A549 (cell line): ENCODE data around the gene TNNI3K. TPM values are rescaled to one million over a fixed set of nuclear protein-coding genes. Genes with fewer than 3 reads are reported as not detected.

Experiments used
- ATAC-seq, 2 experiments: fragments of 200-7000 bp in 1 of 2; fragments of >200 bp in 1 of 2; cut with Nextera tagmentation in 1 of 2; cut with Tn5 transposase in 1 of 2; 3 replicates each; pipeline versions ENCODE4 v1.8.0 to v1.9.1; 2018 to 2020; ENCODE audit warnings: mild to moderate bottlenecking in 1 of 2, moderate library complexity in 1 of 2
- CTCF ChIA-PET: fragments of 300-600 bp; sonication (Branson Sonifier 250); formaldehyde crosslinking; extraction: SDS; loops from one replicate; lab custom pipeline; 2021; ENCODE audit warnings: antibody characterized with exemption, inconsistent platforms; lab: Yijun Ruan, JAX
- POLR2A ChIA-PET: fragments of 350-600 bp; formaldehyde crosslinking; extraction: SDS; loops from one replicate; lab custom pipeline; 2021; ENCODE audit warnings: antibody characterized with exemption, inconsistent platforms; lab: Yijun Ruan, JAX
- DNase-seq, 2 experiments: peaks; one replicate each; pipeline versions ENCODE4 v3.0.0 to v3.0.0-alpha.2; 2011 to 2016; ENCODE audit warnings: low read depth in 1 of 2, low spot score in 1 of 2
- FAIRE-seq: peaks from 2 replicates; lab custom pipeline; 2011; peaks lifted over from hg19 to GRCh38; lab: Jason Lieb, UNC
- H3K27ac ChIP-seq, 2 experiments: fragments of >200 bp; sonication (Bioruptor Twin); formaldehyde crosslinking; 3 replicates each; pipeline ENCODE4 v1.5.1; 2016 to 2017
- H3K4me1 ChIP-seq: fragments of >200 bp; sonication (Bioruptor Twin); formaldehyde crosslinking; 3 replicates; pipeline ENCODE4 v1.6.1; 2016
- H3K4me2 ChIP-seq: fragments of >200 bp; sonication (Bioruptor Twin); formaldehyde crosslinking; 3 replicates; pipeline ENCODE4 v1.6.1; 2016
- H3K4me3 ChIP-seq: fragments of >200 bp; sonication (Bioruptor Twin); formaldehyde crosslinking; 3 replicates; pipeline ENCODE4 v1.5.1; 2016
- H3K9me3 ChIP-seq: fragments of >200 bp; sonication (Bioruptor Twin); formaldehyde crosslinking; 3 replicates; pipeline ENCODE4 v1.6.1; 2016
- CBX8 ChIP-seq: fragments of 200-600 bp; sonication (generic); IDR thresholded peaks from 2 replicates; pipeline ENCODE4 v1.6.1; 2016
- CHD4 ChIP-seq: fragments of 200-600 bp; sonication (generic); IDR thresholded peaks from 2 replicates; pipeline ENCODE4 v1.6.1; 2016; ENCODE audit warnings: antibody characterized with exemption, mild to moderate bottlenecking, borderline replicate concordance
- EHMT2 ChIP-seq: fragments of 200-600 bp; sonication (generic); IDR thresholded peaks from 2 replicates; pipeline ENCODE4 v1.6.1; 2016; ENCODE audit warnings: antibody characterized with exemption, low read depth, mild to moderate bottlenecking, moderate library complexity
- EP300 ChIP-seq, 2 experiments: fragments of >200 bp; sonication (Bioruptor Twin); formaldehyde crosslinking; IDR thresholded peaks; 2 replicates in 1 of 2; 3 replicates in 1 of 2; pipeline ENCODE4 v1.6.1; 2016 to 2017
- ESRRA ChIP-seq: fragments of 150-350 bp; IDR thresholded peaks from 2 replicates; pipeline ENCODE4 v1.6.1; 2014; ENCODE audit warnings: mild to moderate bottlenecking, low read length, borderline replicate concordance
- FOXS1 ChIP-seq: fragments of 250-450 bp; sonication (Bioruptor Pico); IDR thresholded peaks from 2 replicates; pipeline ENCODE4 v1.5.0; 2020; ENCODE audit warnings: mild to moderate bottlenecking, moderate library complexity
- HDAC2 ChIP-seq: fragments of 200-600 bp; sonication (generic); IDR thresholded peaks from 2 replicates; pipeline ENCODE4 v1.6.1; 2016
- HEYL ChIP-seq: fragments of 250-450 bp; sonication (Bioruptor Pico); IDR thresholded peaks from 2 replicates; pipeline ENCODE4 v1.8.0; 2021; ENCODE audit warnings: mild to moderate bottlenecking, moderate library complexity
- HOXA7 ChIP-seq: fragments of 250-450 bp; sonication (Bioruptor Pico); IDR thresholded peaks from 2 replicates; pipeline ENCODE4 v1.5.0; 2020; ENCODE audit warnings: mild to moderate bottlenecking, moderate library complexity
- JUN ChIP-seq, 2 experiments: fragments of >200 bp; sonication (Bioruptor Twin); formaldehyde crosslinking; IDR thresholded peaks; 2 replicates in 1 of 2; 3 replicates in 1 of 2; pipeline ENCODE4 v1.6.1; 2016 to 2017
- JUNB ChIP-seq: fragments of >200 bp; sonication (Bioruptor Twin); formaldehyde crosslinking; IDR thresholded peaks from 2 replicates; pipeline ENCODE4 v1.6.1; 2016
- NFE2L2 ChIP-seq: fragments of 150-350 bp; conservative IDR thresholded peaks from 2 replicates; pipeline ENCODE4 v1.6.1; 2014; ENCODE audit warnings: low read length
- NR3C1 ChIP-seq: fragments of >200 bp; sonication (Bioruptor Twin); formaldehyde crosslinking; IDR thresholded peaks from 3 replicates; pipeline ENCODE4 v1.6.1; 2017
- POLR2A ChIP-seq: IDR thresholded peaks from 2 replicates; pipeline ENCODE4 v1.6.1; 2012; ENCODE audit warnings: mild to moderate bottlenecking, low read length
- POLR2AphosphoS2 ChIP-seq: conservative IDR thresholded peaks from 2 replicates; pipeline ENCODE4 v1.6.1; 2012; ENCODE audit warnings: low read length, improper control_type of control experiment, inconsistent platforms
- RARB ChIP-seq: fragments of 250-450 bp; sonication (Bioruptor Pico); IDR thresholded peaks from 2 replicates; pipeline ENCODE4 v1.8.0; 2021; ENCODE audit warnings: mild to moderate bottlenecking, moderate library complexity
- RCOR1 ChIP-seq: fragments of 150-350 bp; IDR thresholded peaks from 2 replicates; pipeline ENCODE4 v1.6.1; 2014; ENCODE audit warnings: antibody characterized with exemption, low read length, low read depth
- REST ChIP-seq: fragments of 200-600 bp; sonication (generic); IDR thresholded peaks from 2 replicates; pipeline ENCODE4 v1.6.1; 2016; ENCODE audit warnings: antibody characterized with exemption, mild to moderate bottlenecking, moderate library complexity
- SREBF2 ChIP-seq: fragments of 450-650 bp; IDR thresholded peaks from 2 replicates; pipeline ENCODE4 v1.6.1; 2014; ENCODE audit warnings: mild to moderate bottlenecking, moderate library complexity
- TFCP2L1 ChIP-seq: fragments of 250-450 bp; sonication (Bioruptor Pico); IDR thresholded peaks from 2 replicates; pipeline ENCODE4 v1.5.0; 2021; ENCODE audit warnings: mild to moderate bottlenecking
- TP53 ChIP-seq: fragments of 250-450 bp; sonication (Bioruptor Pico); IDR thresholded peaks from 2 replicates; pipeline ENCODE4 v1.5.0; 2021; ENCODE audit warnings: mild to moderate bottlenecking, moderate library complexity
- ZC3H11A ChIP-seq: fragments of 450-650 bp; IDR thresholded peaks from 2 replicates; pipeline ENCODE4 v1.6.1; 2014; ENCODE audit warnings: antibody characterized with exemption, mild to moderate bottlenecking
- ZNF302 ChIP-seq: fragments of 250-450 bp; sonication (Bioruptor Pico); IDR thresholded peaks from 2 replicates; pipeline ENCODE4 v1.9.0; 2021; ENCODE audit warnings: inconsistent platforms, mild to moderate bottlenecking, moderate library complexity
- WGBS: methylation state at CpG from one replicate; pipeline ENCODE4 v1.1.6; 2017; ENCODE audit errors: missing lambda C conversion rate; 5-methylcytosine and 5-hydroxymethylcytosine counted together
- polyA plus RNA-seq, 4 experiments: library from polyadenylated mRNA; depleted of rRNA in 3 of 4; stranded (reverse); fragments of >200 nt; fragmentation: RNase III in 1 of 4; extraction: RNeasy Plus Mini Kit Qiagen cat#74134 plus additional on column Dnase treatment in 1 of 4; gene quantifications; 2 replicates in 3 of 4; 3 replicates in 1 of 4; pipeline ENCODE4 v1.2.3, GENCODE V29; 2011 to 2017
- TF ChIP-seq, protein P1 (sequence below): IDR thresholded peaks from 2 replicates; pipeline ENCODE4 v1.6.1; 2012
- TF ChIP-seq, protein P2 (sequence below): fragments of >200 bp; sonication (Bioruptor Twin); formaldehyde crosslinking; IDR thresholded peaks from 2 replicates; pipeline ENCODE4 v1.6.1; 2016
- TF ChIP-seq, protein P3 (sequence below): fragments of 450-650 bp; IDR thresholded peaks from 2 replicates; pipeline ENCODE4 v1.6.1; 2014; ENCODE audit warnings: antibody characterized with exemption
- TF ChIP-seq, protein P4 (sequence below): fragments of 250-450 bp; sonication (Bioruptor Pico); IDR thresholded peaks from 2 replicates; pipeline ENCODE4 v1.5.0; 2021; ENCODE audit warnings: mild to moderate bottlenecking, moderate library complexity, borderline replicate concordance

TNNI3K gene
- polyA plus RNA-seq, 2 of the 4 experiments (the other 2 are of a cell fraction), result 0.67 TPM; not detected in 1

DNA sequence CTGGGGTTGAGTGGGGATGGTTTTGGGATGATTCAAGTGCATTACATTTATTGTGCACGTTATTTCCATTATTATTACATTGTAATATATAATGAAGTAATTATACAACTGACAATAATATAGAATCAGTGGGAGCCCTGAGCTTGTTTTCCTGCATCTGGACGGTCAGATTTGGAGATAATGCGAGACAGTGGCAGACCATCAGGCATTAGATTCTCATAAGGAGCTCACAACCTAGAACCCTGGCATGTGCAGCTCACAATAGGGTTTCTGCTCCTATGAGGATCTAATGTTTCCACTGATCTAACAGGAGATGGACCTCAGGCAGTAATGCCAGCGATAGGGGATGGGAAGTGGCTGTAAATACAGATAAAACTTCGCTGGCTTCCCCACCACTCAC, 355.1 kb downstream of the TNNI3K start:
- ChIA-PET CTCF (no interaction called here), POLR2A (no interaction called here)
- FAIRE-seq (no peak), ATAC-seq (no peak), DNase-seq (no peak)
- 3% methylated on average over 5 of the region's 5 CpGs for WGBS
- Histone ChIP-seq H3K27ac (no peak overlapping the region), H3K4me2 (no peak overlapping the region), H3K4me1 (no peaks in the 10 kb centered on the region), H3K9me3 (no peaks in the 10 kb centered on the region), H3K4me3 (no peak overlapping the region)
- TF ChIP-seq ZC3H11A (no peak), SREBF2 (no peak), POLR2A (no peak), JUN (IDR thresholded peaks at IDR 0.05) (no peak), FOXS1 (CRISPR knock-in tag) (no peak), TFCP2L1 (CRISPR knock-in tag) (no peak)
- TF ChIP-seq, protein P1, sequence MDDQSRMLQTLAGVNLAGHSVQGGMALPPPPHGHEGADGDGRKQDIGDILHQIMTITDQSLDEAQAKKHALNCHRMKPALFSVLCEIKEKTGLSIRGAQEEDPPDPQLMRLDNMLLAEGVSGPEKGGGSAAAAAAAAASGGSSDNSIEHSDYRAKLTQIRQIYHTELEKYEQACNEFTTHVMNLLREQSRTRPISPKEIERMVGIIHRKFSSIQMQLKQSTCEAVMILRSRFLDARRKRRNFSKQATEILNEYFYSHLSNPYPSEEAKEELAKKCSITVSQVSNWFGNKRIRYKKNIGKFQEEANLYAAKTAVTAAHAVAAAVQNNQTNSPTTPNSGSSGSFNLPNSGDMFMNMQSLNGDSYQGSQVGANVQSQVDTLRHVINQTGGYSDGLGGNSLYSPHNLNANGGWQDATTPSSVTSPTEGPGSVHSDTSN, result no peak

DNA sequence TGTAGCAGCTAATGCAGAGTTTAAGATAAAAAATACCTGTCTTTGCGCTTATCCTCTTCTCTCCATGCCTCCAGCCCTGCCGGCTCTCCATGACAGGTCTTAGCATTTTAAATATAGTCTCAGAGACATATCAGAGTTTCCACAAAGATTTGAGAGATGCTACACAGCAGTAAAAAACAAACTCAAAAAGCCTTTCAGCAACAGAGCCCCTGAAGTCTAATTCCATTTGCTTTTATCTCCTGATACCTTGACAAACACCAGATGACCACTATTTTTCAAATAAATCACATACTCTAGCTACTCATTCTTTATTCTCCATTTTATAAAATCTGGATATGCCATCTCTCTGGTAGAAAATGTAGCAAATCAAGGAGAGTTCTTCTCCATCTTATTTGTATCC, 356.8 kb downstream of the TNNI3K start:
- WGBS, result 83% methylated on average over 2 of the region's 2 CpGs
- no peak overlapping the region for H3K4me2 ChIP-seq
- POLR2A ChIA-PET, result no interaction called here
- ATAC-seq (no peak), FAIRE-seq (no peak), DNase-seq (no peak)
- H3K27ac ChIP-seq, result no peak overlapping the region
- H3K4me1 ChIP-seq, result no peaks in the 10 kb centered on the region
- CTCF ChIA-PET, result interaction anchor here (1.1 kb wide), 1 partner anchor 49 kb away, joined by 3 read pairs; no protein-coding TSS in a partner anchor
- H3K9me3 ChIP-seq, result no peaks in the 10 kb centered on the region
- TF ChIP-seq CHD4 (no peak), HOXA7 (no peak), NR3C1 (no peak), RARB (CRISPR knock-in tag) (no peak), ESRRA (no peak), EP300 (IDR thresholded peaks at IDR 0.05) (no peak), POLR2AphosphoS2 (no peak), NFE2L2 (no peak), RCOR1 (no peak), FOXS1 (CRISPR knock-in tag) (no peak), HDAC2 (no peak)
- TF ChIP-seq, protein P2, sequence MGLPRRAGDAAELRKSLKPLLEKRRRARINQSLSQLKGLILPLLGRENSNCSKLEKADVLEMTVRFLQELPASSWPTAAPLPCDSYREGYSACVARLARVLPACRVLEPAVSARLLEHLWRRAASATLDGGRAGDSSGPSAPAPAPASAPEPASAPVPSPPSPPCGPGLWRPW, result no peak
- no peak overlapping the region for H3K4me3 ChIP-seq

GRCh38 chr1:74592580-74593355, 357.6 kb downstream of the TNNI3K start:
- POLR2A ChIA-PET, result no interaction called here
- H3K27ac ChIP-seq, result no peak overlapping the region
- no peak overlapping the region for H3K4me2 ChIP-seq
- no peaks in the 10 kb centered on the region for H3K9me3 ChIP-seq
- no peak overlapping the region for H3K4me3 ChIP-seq
- no peaks in the 10 kb centered on the region for H3K4me1 ChIP-seq
- 25% methylated on average over 5 of the region's 5 CpGs for WGBS
- FAIRE-seq, result no peak
- CTCF ChIA-PET, result interaction anchor here (1.1 kb wide), 1 partner anchor 50 kb away, joined by 3 read pairs; no protein-coding TSS in a partner anchor
- DNase-seq, result no peak
- ATAC-seq, result no peak
- TF ChIP-seq CBX8, result no peak
- TF ChIP-seq POLR2A, result no peak
- TF ChIP-seq EHMT2, result no peak
- no peak for TF ChIP-seq NFE2L2
- TF ChIP-seq TP53 (CRISPR knock-in tag), result no peak
- TF ChIP-seq, protein P1, result no peak
- TF ChIP-seq JUNB, result no peak
- TF ChIP-seq ZC3H11A, result no peak
- TF ChIP-seq, protein P3, sequence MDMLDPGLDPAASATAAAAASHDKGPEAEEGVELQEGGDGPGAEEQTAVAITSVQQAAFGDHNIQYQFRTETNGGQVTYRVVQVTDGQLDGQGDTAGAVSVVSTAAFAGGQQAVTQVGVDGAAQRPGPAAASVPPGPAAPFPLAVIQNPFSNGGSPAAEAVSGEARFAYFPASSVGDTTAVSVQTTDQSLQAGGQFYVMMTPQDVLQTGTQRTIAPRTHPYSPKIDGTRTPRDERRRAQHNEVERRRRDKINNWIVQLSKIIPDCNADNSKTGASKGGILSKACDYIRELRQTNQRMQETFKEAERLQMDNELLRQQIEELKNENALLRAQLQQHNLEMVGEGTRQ, result no peak
- no peak for TF ChIP-seq HEYL (CRISPR knock-in tag)
- no peak for TF ChIP-seq ZNF302 (CRISPR knock-in tag)
- TF ChIP-seq REST, result no peak
- no peak for TF ChIP-seq RARB (CRISPR knock-in tag)
- TF ChIP-seq, protein P4, sequence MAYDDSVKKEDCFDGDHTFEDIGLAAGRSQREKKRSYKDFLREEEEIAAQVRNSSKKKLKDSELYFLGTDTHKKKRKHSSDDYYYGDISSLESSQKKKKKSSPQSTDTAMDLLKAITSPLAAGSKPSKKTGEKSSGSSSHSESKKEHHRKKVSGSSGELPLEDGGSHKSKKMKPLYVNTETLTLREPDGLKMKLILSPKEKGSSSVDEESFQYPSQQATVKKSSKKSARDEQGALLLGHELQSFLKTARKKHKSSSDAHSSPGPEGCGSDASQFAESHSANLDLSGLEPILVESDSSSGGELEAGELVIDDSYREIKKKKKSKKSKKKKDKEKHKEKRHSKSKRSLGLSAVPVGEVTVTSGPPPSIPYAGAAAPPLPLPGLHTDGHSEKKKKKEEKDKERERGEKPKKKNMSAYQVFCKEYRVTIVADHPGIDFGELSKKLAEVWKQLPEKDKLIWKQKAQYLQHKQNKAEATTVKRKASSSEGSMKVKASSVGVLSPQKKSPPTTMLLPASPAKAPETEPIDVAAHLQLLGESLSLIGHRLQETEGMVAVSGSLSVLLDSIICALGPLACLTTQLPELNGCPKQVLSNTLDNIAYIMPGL, result no peak
